GM12878 (cell line): Measurements from ENCODE around the gene ANXA2R. TPM values are rescaled to one million over a fixed set of nuclear protein-coding genes. Genes with fewer than 3 reads are reported as not detected.
A peak's percentile ranks its signal among the peaks of the same experiment; 100 is the strongest.

Experiments
- BRCA1 ChIP-seq: IDR thresholded peaks from 2 replicates; pipeline ENCODE4 v1.6.1; 2011; ENCODE audit warnings: low read depth, low read length, improper control_type of control experiment
- CEBPB ChIP-seq, 2 experiments: fragments of 150-350 bp in 1 of 2; IDR thresholded peaks; 2 replicates each; pipeline ENCODE4 v1.6.1; 2012 to 2014; ENCODE audit warnings: low read depth in 2 of 2, low read length in 2 of 2, borderline replicate concordance in 1 of 2, inconsistent platforms in 1 of 2
- GATAD2B ChIP-seq: fragments of 450-650 bp; conservative IDR thresholded peaks from 2 replicates; pipeline ENCODE4 v1.6.1; 2017; ENCODE audit warnings: low read depth, mild to moderate bottlenecking, moderate library complexity
- MEF2B ChIP-seq: fragments of 450-650 bp; IDR thresholded peaks from 2 replicates; pipeline ENCODE4 v1.6.1; 2018; ENCODE audit warnings: mild to moderate bottlenecking, moderate library complexity; ENCODE audit not compliant: partially characterized antibody, poor library complexity, severe bottlenecking
- NBN ChIP-seq: fragments of 450-650 bp; IDR thresholded peaks from 2 replicates; pipeline ENCODE4 v1.6.1; 2016
- NR2C2 ChIP-seq: IDR thresholded peaks from 2 replicates; pipeline ENCODE4 v1.6.1; 2011; ENCODE audit warnings: borderline replicate concordance, low read depth; ENCODE audit not compliant: control insufficient read depth, insufficient read length
- POLR2AphosphoS2 ChIP-seq: IDR thresholded peaks from 2 replicates; pipeline ENCODE4 v1.6.1; 2011; ENCODE audit warnings: low read depth, mild to moderate bottlenecking, low read length, improper control_type of control experiment, moderate library complexity
- TCF7 ChIP-seq: IDR thresholded peaks from 2 replicates; pipeline ENCODE4 v1.6.1; 2014; ENCODE audit warnings: antibody characterized with exemption, borderline replicate concordance
- WRNIP1 ChIP-seq: IDR thresholded peaks from 2 replicates; pipeline ENCODE4 v1.6.1; 2011; ENCODE audit warnings: low read depth, low read length, improper control_type of control experiment, borderline replicate concordance
- ZNF622 ChIP-seq: fragments of 450-650 bp; IDR thresholded peaks from 2 replicates; pipeline ENCODE4 v1.6.1; 2017; ENCODE audit warnings: mild to moderate bottlenecking, inconsistent platforms
- polyA plus RNA-seq, 11 experiments: library from polyadenylated mRNA; depleted of rRNA in 4 of 11; unstranded in 6 of 11; stranded (reverse) in 5 of 11; fragments of >200 nt; fragmentation: Nextera tagmentation in 4 of 11; fragmentation: Illumina TruSeq in 1 of 11; extraction: Ambion mirVana in 4 of 11; extraction: Trizol in 1 of 11; gene quantifications; 1 replicate in 1 of 11; 2 replicates in 10 of 11; pipeline versions ENCODE4 v1.2.1 to v1.2.3, GENCODE V29; 2011 to 2016; ENCODE audit warnings: inconsistent platforms in 2 of 11, missing spikeins in 2 of 11, low read depth in 1 of 11
- total RNA-seq, 4 experiments: library from RNA; depleted of rRNA in 3 of 4; stranded (reverse); fragments of >200 nt in 3 of 4; fragmentation: Illumina TruSeq in 1 of 4; extraction: Trizol in 1 of 4; gene quantifications; 2 replicates each; pipeline versions ENCODE4 v1.2.1 to v1.2.3, GENCODE V29; 2013 to 2021
- TF ChIP-seq, protein P1 (sequence below): IDR thresholded peaks from 2 replicates; pipeline ENCODE4 v1.6.1; 2012; ENCODE audit warnings: low read length, inconsistent platforms
- TF ChIP-seq, protein P2 (sequence below): IDR thresholded peaks from 2 replicates; pipeline ENCODE4 v1.6.1; 2011; ENCODE audit warnings: borderline replicate concordance, low read depth, mild to moderate bottlenecking, moderate library complexity, mixed read lengths, low read length; ENCODE audit not compliant: insufficient read depth; ENCODE audit errors: extremely low read length
- TF ChIP-seq, protein P3 (sequence below): fragments of 450-650 bp; formaldehyde crosslinking; IDR thresholded peaks from 2 replicates; pipeline ENCODE4 v1.4.0; 2020; ENCODE audit warnings: mild to moderate bottlenecking, moderate library complexity
- TF ChIP-seq, protein P4 (sequence below): fragments of 450-650 bp; IDR thresholded peaks from 2 replicates; pipeline ENCODE4 v1.6.1; 2016; ENCODE audit warnings: mild to moderate bottlenecking
- TF ChIP-seq, protein P5 (sequence below): IDR thresholded peaks from 2 replicates; pipeline ENCODE4 v1.6.1; 2012; ENCODE audit warnings: improper control_type of control experiment, low read depth, low read length; ENCODE audit not compliant: insufficient replicate concordance

ANXA2R gene
- total and polyA plus RNA-seq, 10 of the 15 experiments (the other 5 are each of a cell fraction or from before 2014, with no cell fraction given), result 2.3 to 7.8 (median 4.4) TPM

DNA sequence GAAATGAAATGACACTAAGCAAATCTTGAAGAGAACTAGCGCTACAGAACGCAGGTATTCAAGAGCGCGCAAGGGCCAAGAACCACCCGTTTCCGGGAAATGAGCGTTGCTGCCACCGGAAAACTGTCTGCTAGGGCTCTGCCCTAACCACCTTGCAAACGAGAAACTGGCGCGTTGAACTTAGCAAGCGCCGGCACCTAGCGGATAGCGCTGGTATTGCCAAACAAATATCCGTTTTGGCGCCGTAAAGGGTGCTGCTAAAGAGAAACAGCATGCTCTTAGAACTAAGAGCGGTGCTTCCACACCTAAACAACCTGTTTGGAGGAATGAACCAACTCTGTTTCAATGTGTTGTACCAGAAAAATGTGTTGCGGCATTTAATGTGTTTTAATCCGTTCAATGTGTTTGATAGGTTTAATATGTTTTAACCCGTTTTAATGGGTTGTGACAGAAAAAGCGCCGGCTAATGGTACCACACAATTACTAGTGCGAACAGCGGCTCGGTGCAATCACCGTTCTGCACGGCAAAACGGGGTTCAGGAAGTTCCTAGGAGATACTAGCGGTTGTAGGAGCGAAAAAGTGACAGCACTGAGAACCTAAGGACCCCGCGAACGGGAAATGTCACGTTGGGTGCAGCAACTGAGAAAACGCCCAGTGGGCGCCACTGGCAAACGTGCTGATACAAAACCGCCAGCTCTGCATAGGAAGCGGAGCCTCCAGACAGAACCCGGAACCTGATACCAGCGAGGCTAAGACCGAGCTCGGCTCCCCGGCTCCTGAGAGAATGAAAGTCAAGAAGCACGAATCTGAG, at the start of gene ANXA2R (continued):
- TF ChIP-seq, protein P1, sequence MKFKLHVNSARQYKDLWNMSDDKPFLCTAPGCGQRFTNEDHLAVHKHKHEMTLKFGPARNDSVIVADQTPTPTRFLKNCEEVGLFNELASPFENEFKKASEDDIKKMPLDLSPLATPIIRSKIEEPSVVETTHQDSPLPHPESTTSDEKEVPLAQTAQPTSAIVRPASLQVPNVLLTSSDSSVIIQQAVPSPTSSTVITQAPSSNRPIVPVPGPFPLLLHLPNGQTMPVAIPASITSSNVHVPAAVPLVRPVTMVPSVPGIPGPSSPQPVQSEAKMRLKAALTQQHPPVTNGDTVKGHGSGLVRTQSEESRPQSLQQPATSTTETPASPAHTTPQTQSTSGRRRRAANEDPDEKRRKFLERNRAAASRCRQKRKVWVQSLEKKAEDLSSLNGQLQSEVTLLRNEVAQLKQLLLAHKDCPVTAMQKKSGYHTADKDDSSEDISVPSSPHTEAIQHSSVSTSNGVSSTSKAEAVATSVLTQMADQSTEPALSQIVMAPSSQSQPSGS, result peak; percentile 71
- TF ChIP-seq WRNIP1 (no peak), ZNF622 (no peak), CEBPB (IDR thresholded peaks at IDR 0.05; ENCODE audit: borderline replicate concordance in 1 of 2, low read depth in 2 of 2, low read length in 2 of 2) (no peak), BRCA1 (no peak), POLR2AphosphoS2 (no peak), TCF7 (peak; percentile 14; the same call in 1 of the 2 replicates), MEF2B (no peak), NR2C2 (no peak), GATAD2B (peak; percentile 18; the same call in 1 of the 2 replicates), NBN (peak; percentile 78; the same call in 1 of the 2 replicates)
- TF ChIP-seq, protein P2, sequence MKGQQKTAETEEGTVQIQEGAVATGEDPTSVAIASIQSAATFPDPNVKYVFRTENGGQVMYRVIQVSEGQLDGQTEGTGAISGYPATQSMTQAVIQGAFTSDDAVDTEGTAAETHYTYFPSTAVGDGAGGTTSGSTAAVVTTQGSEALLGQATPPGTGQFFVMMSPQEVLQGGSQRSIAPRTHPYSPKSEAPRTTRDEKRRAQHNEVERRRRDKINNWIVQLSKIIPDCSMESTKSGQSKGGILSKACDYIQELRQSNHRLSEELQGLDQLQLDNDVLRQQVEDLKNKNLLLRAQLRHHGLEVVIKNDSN, result no peak
- TF ChIP-seq, protein P3, sequence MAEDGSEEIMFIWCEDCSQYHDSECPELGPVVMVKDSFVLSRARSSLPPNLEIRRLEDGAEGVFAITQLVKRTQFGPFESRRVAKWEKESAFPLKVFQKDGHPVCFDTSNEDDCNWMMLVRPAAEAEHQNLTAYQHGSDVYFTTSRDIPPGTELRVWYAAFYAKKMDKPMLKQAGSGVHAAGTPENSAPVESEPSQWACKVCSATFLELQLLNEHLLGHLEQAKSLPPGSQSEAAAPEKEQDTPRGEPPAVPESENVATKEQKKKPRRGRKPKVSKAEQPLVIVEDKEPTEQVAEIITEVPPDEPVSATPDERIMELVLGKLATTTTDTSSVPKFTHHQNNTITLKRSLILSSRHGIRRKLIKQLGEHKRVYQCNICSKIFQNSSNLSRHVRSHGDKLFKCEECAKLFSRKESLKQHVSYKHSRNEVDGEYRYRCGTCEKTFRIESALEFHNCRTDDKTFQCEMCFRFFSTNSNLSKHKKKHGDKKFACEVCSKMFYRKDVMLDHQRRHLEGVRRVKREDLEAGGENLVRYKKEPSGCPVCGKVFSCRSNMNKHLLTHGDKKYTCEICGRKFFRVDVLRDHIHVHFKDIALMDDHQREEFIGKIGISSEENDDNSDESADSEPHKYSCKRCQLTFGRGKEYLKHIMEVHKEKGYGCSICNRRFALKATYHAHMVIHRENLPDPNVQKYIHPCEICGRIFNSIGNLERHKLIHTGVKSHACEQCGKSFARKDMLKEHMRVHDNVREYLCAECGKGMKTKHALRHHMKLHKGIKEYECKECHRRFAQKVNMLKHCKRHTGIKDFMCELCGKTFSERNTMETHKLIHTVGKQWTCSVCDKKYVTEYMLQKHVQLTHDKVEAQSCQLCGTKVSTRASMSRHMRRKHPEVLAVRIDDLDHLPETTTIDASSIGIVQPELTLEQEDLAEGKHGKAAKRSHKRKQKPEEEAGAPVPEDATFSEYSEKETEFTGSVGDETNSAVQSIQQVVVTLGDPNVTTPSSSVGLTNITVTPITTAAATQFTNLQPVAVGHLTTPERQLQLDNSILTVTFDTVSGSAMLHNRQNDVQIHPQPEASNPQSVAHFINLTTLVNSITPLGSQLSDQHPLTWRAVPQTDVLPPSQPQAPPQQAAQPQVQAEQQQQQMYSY, result no peak
- TF ChIP-seq, protein P4, sequence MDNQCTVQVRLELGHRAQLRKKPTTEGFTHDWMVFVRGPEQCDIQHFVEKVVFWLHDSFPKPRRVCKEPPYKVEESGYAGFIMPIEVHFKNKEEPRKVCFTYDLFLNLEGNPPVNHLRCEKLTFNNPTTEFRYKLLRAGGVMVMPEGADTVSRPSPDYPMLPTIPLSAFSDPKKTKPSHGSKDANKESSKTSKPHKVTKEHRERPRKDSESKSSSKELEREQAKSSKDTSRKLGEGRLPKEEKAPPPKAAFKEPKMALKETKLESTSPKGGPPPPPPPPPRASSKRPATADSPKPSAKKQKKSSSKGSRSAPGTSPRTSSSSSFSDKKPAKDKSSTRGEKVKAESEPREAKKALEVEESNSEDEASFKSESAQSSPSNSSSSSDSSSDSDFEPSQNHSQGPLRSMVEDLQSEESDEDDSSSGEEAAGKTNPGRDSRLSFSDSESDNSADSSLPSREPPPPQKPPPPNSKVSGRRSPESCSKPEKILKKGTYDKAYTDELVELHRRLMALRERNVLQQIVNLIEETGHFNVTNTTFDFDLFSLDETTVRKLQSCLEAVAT, result peak; percentile 56; the same call in 1 of the 2 replicates
- TF ChIP-seq, protein P5, sequence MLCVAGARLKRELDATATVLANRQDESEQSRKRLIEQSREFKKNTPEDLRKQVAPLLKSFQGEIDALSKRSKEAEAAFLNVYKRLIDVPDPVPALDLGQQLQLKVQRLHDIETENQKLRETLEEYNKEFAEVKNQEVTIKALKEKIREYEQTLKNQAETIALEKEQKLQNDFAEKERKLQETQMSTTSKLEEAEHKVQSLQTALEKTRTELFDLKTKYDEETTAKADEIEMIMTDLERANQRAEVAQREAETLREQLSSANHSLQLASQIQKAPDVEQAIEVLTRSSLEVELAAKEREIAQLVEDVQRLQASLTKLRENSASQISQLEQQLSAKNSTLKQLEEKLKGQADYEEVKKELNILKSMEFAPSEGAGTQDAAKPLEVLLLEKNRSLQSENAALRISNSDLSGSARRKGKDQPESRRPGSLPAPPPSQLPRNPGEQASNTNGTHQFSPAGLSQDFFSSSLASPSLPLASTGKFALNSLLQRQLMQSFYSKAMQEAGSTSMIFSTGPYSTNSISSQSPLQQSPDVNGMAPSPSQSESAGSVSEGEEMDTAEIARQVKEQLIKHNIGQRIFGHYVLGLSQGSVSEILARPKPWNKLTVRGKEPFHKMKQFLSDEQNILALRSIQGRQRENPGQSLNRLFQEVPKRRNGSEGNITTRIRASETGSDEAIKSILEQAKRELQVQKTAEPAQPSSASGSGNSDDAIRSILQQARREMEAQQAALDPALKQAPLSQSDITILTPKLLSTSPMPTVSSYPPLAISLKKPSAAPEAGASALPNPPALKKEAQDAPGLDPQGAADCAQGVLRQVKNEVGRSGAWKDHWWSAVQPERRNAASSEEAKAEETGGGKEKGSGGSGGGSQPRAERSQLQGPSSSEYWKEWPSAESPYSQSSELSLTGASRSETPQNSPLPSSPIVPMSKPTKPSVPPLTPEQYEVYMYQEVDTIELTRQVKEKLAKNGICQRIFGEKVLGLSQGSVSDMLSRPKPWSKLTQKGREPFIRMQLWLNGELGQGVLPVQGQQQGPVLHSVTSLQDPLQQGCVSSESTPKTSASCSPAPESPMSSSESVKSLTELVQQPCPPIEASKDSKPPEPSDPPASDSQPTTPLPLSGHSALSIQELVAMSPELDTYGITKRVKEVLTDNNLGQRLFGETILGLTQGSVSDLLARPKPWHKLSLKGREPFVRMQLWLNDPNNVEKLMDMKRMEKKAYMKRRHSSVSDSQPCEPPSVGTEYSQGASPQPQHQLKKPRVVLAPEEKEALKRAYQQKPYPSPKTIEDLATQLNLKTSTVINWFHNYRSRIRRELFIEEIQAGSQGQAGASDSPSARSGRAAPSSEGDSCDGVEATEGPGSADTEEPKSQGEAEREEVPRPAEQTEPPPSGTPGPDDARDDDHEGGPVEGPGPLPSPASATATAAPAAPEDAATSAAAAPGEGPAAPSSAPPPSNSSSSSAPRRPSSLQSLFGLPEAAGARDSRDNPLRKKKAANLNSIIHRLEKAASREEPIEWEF, result no peak
